ENCODE data around the gene ERC2. TPM values are rescaled to one million over a fixed set of nuclear protein-coding genes. Genes with fewer than 3 reads are reported as not detected.

ERC2 gene
- polyA plus RNA-seq, 1 experiment, result 0.07 TPM

GRCh38 chr3:55571913-55572312, 896.4 kb downstream of the ERC2 start:
- Histone ChIP-seq H3K4me3 (ENCODE audit: low read depth, low read length) (no peak overlapping the region), H3K27me3 (ENCODE audit: control insufficient read depth, insufficient read depth, low read length) (no peaks in the 10 kb centered on the region), H3K9me3 (ENCODE audit: control insufficient read depth, insufficient read depth, low read length) (no peaks in the 10 kb centered on the region), H3K27ac (ENCODE audit: low read depth, low read length) (no peak overlapping the region)
- TF ChIP-seq, protein P1, sequence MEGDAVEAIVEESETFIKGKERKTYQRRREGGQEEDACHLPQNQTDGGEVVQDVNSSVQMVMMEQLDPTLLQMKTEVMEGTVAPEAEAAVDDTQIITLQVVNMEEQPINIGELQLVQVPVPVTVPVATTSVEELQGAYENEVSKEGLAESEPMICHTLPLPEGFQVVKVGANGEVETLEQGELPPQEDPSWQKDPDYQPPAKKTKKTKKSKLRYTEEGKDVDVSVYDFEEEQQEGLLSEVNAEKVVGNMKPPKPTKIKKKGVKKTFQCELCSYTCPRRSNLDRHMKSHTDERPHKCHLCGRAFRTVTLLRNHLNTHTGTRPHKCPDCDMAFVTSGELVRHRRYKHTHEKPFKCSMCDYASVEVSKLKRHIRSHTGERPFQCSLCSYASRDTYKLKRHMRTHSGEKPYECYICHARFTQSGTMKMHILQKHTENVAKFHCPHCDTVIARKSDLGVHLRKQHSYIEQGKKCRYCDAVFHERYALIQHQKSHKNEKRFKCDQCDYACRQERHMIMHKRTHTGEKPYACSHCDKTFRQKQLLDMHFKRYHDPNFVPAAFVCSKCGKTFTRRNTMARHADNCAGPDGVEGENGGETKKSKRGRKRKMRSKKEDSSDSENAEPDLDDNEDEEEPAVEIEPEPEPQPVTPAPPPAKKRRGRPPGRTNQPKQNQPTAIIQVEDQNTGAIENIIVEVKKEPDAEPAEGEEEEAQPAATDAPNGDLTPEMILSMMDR (IDR thresholded peaks at IDR 0.05; ENCODE audit: low read depth, low read length), result 0 out of 2 replicates have a peak, but pooled peaks have one; percentile 7
- POLR2A ChIA-PET, result no interaction called here
- CTCF ChIA-PET, result interaction anchor here (0.6 kb wide), 1 partner anchor 175 kb away, joined by 3 read pairs; no protein-coding TSS in a partner anchor
- no peak for DNase-seq (ENCODE audit: low read depth, low spot score)

DNA sequence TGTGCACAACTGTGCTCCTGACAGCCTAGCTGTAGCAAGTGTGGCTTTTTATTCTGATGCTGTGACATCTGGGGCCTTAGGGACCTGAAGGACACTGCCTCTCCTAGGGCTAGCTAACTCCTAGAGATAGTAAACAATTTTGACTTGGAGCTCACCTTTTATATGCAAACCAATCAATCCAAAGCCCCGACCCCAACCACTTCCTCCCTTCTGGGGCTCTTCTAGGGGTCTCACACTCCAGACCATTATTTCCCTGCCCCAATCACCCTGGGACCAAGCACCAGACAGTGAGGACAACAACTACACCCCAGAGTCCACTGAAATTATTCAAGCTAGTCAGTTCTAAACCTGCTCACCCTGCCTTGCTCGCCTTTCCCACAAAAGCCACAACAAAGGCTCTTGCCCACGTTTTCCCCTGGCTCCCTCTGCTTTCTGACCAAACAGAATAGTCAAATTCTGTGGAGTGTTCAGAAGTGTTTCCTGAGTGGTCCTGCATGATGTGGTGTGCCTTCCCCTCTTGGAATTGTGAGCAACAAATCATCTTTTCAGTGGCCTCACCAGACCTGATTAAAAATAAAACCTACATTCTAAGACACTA, 897.0 kb downstream of the ERC2 start:
- DNase-seq (ENCODE audit: low read depth, low spot score), result no peak
- CTCF ChIA-PET, result no interaction called here

GRCh38 chr3:55570271-55570711, 898.0 kb downstream of the ERC2 start:
- DNase-seq (ENCODE audit: low read depth, low spot score), result no peak
- Histone ChIP-seq H3K9me3 (ENCODE audit: control insufficient read depth, insufficient read depth, low read length) (no peaks in the 10 kb centered on the region), H3K4me3 (ENCODE audit: low read depth, low read length) (no peak overlapping the region), H3K27ac (ENCODE audit: low read depth, low read length) (no peak overlapping the region), H3K27me3 (ENCODE audit: control insufficient read depth, insufficient read depth, low read length) (no peaks in the 10 kb centered on the region)
- CTCF ChIA-PET, result no interaction called here
- POLR2A ChIA-PET, result no interaction called here
- TF ChIP-seq, protein P1 (IDR thresholded peaks at IDR 0.05; ENCODE audit: low read depth, low read length), result no peak

More for the DNA sequence above, 897.0 kb downstream of the ERC2 start:
- no peak overlapping the region for H3K4me3 ChIP-seq (ENCODE audit: low read depth, low read length)
- H3K27me3 ChIP-seq (ENCODE audit: control insufficient read depth, insufficient read depth, low read length), result no peaks in the 10 kb centered on the region
- H3K9me3 ChIP-seq (ENCODE audit: control insufficient read depth, insufficient read depth, low read length), result no peaks in the 10 kb centered on the region
- TF ChIP-seq, protein P1 (IDR thresholded peaks at IDR 0.05; ENCODE audit: low read depth, low read length), result no peak
- no peak overlapping the region for H3K27ac ChIP-seq (ENCODE audit: low read depth, low read length)
- POLR2A ChIA-PET, result no interaction called here

GRCh38 chr3:55569033-55569599, 899.2 kb downstream of the ERC2 start:
- POLR2A ChIA-PET, result no interaction called here
- no peaks in the 10 kb centered on the region for H3K27me3 ChIP-seq (ENCODE audit: control insufficient read depth, insufficient read depth, low read length)
- TF ChIP-seq, protein P1 (IDR thresholded peaks at IDR 0.05; ENCODE audit: low read depth, low read length), result no peak
- no peak for DNase-seq (ENCODE audit: low read depth, low spot score)
- H3K4me3 ChIP-seq (ENCODE audit: low read depth, low read length), result no peak overlapping the region
- CTCF ChIA-PET, result no interaction called here
- no peak overlapping the region for H3K27ac ChIP-seq (ENCODE audit: low read depth, low read length)
- H3K9me3 ChIP-seq (ENCODE audit: control insufficient read depth, insufficient read depth, low read length), result no peaks in the 10 kb centered on the region

DNA sequence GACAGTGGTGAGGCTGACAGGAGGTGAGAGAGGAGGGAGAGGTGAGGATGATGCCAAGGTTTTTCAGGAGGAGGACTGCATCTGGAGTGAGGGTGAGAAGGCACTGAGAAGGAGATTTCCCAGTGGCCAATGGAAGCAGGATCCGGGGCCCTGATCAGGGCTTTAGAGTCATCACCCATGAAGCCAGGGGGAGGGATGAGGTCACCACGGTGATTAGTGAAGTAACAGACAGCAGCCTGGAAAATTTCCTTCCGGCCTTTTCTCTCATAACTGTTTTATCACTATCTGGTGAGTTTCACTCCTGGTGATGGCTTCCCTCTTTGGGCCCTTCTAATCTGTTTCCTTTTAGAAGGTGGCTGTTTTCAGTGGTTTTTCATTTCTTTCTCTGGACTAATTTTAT, 900.7 kb downstream of the ERC2 start:
- Histone ChIP-seq H3K9me3 (ENCODE audit: control insufficient read depth, insufficient read depth, low read length) (no peaks in the 10 kb centered on the region), H3K27ac (ENCODE audit: low read depth, low read length) (no peak overlapping the region), H3K4me3 (ENCODE audit: low read depth, low read length) (no peak overlapping the region), H3K27me3 (ENCODE audit: control insufficient read depth, insufficient read depth, low read length) (no peaks in the 10 kb centered on the region)
- CTCF ChIA-PET, result no interaction called here
- POLR2A ChIA-PET, result no interaction called here
- TF ChIP-seq, protein P1 (IDR thresholded peaks at IDR 0.05; ENCODE audit: low read depth, low read length), result no peak
- no peak for DNase-seq (ENCODE audit: low read depth, low spot score)
